Activated T-cell treated with anti-CD3 and anti-CD28 coated beads for 24 hours (primary cell): ENCODE data around the gene PPP6R3.
"Not testable (repeated sequence)": the region's sequence is repeated elsewhere in the genome, so short reads cannot be mapped to it uniquely, and the experiment has no call there.

Source experiments
- DNase-seq: peaks from one replicate; pipeline ENCODE4 v3.0.0-alpha.2; 2020; ENCODE audit warnings: low read depth

PPP6R3 gene

DNA sequence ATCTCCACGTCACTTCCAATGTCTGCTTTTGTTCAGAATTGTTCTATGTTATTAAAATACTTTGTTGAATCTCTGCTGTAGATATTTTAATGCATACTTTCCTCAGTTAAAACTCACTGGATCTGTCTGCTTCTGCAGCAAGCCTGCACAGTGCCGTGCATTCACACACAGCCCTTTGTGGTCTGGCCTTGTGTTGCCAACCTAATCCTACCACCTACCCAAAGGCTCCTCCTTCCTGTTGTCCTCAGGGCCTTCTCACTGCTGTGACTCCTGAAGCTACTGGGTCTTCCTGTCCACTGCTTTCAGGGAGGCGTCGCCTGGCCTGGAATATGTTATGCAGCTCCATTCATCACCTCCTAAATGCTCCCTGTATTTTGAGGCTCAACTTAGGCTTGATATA lies 67.0 kb downstream of the PPP6R3 start:
- no peak for DNase-seq

GRCh38 chr11:68528630-68529029 lies 68.1 kb downstream of the PPP6R3 start:
- DNase-seq, result no peak

GRCh38 chr11:68531129-68531693 lies 70.7 kb downstream of the PPP6R3 start:
- DNase-seq, result no peak

DNA sequence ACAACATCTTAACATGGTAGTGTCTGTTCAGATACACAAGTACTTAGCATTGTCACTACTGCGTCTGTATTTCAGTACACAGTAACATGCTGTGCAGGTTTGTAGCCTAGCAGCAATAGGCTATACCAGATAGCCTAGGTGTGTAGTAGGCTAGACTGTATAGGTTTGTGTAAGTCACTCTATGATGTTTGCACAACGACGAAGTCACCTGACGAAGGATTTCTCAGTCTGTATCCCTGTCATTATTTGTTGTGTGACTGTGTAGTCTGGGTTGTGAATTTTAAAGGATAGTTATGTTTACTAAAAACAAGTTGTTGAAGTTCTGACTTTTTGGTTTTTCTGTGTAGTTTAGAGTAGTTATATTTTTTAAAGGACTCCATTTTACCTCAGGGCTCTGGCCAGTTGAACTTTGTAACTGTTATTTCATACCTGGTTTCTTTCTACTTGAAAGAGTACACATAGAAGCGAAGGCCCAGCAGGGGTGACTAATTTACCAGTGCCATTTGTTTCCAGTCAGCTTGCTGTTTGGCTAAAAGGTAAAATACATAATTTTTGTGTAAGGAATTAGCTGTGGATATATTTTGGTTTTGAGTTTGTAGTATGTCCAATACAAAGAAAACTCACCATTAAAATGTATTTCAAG lies 72.3 kb downstream of the PPP6R3 start:
- DNase-seq, result no peak

DNA sequence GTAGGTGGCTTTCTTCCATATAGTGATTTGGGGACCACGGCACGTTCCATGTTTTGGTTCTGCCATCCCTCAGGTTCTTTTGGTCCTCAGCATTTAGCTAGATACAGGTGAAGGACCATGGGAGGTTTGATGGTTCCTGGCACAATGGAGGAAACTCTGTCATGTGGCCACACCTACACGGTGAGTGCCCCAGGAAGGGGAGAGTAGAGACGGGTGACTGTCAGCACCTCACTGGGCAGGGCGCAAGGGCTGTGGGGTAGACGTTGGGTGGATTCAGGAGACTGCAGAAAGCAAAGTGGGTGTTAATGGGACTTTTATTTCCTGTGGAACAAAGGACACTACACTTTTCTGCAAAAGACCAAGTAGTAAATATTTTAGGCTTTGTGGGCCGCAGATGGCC lies 73.4 kb downstream of the PPP6R3 start:
- no peak for DNase-seq

DNA sequence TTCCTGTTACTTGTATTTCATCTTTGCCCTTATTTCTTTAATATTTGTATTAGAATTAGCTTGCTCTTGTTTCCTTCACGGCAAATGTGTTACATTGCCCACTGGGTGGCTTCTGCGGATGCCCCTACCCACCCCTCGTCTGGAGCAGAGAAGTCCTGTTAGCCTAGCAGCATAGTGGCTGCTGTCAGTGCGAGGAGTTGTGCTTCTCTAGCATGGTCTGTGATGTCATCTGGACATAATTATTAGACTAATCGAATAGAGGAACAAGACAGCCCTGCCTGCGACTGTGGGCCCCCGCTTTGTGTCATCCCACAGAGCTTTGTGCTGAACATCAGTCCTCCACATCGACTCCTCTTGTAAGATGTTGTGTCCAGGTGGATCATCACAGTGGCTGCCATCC lies 74.5 kb downstream of the PPP6R3 start:
- DNase-seq, result no peak

GRCh38 chr11:68536706-68537105 lies 76.2 kb downstream of the PPP6R3 start:
- DNase-seq, result no peak

DNA sequence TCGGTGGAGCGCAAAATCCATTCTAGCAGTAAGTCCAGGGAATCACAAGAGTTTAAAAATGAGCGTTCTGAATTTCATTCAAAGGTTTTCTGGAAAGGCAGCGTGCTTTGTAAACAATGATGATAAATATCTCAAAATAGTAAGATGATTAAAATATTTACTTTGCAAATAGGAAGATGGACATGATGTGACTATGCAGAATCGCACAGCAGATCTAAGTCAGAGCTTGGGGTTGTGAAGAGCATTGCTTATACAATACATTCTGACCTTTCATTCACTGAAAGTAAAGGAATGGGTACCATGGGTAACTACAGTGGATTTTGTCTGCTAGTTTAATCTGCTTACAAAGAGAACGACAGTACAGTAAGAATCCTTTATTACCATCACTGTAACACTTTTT lies 77.5 kb downstream of the PPP6R3 start:
- no peak for DNase-seq

- no peak for DNase-seq
Observed at GRCh38 chr11:68539395-68539794, 78.8 kb downstream of the PPP6R3 start.

DNA sequence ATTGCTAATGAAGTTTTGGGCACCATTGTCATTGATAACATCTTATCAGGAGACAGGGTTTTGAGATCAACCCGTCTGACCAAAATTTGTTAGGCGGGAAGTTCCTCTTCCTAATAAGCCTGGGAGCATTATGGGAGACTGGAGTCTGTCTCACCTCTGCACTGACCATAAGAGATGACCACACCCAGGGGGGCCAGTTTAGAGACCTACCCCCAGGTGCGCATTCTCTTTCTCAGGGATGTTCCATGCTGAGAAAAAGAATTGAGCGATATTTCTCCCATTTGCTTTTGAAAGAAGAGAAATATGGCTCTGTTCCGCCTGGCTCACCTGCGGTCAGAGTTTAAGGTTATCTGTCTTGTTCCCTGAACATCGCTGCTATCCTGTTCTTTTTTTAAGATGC lies 80.0 kb downstream of the PPP6R3 start:
- DNase-seq, result not testable (repeated sequence)

- no peak for DNase-seq
Observed at GRCh38 chr11:68541116-68541515, 80.6 kb downstream of the PPP6R3 start.

- no peak for DNase-seq
Observed at GRCh38 chr11:68541991-68542390, 81.4 kb downstream of the PPP6R3 start.

- no peak for DNase-seq
Observed at GRCh38 chr11:68542617-68543016, 82.1 kb downstream of the PPP6R3 start.

DNA sequence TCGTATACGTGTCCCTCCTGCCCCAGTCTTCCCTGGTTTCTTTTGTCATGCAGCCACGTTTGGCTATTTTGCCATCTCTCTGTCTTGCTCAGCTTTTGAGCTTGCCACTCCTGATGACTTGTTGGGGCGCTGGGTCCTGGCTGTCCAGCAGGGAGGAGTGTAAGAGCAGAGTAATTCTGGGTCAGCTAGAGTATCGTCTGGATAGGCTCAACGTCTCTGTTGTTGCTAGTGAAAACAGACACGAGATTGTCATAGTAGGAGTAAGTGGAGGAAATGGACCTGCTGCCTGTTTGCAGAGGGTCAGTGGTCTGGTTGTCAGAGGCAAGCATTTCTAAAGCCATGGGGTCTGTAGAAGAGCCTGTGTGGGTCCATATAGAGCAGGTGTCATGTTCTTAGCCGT lies 83.0 kb downstream of the PPP6R3 start:
- no peak for DNase-seq

DNA sequence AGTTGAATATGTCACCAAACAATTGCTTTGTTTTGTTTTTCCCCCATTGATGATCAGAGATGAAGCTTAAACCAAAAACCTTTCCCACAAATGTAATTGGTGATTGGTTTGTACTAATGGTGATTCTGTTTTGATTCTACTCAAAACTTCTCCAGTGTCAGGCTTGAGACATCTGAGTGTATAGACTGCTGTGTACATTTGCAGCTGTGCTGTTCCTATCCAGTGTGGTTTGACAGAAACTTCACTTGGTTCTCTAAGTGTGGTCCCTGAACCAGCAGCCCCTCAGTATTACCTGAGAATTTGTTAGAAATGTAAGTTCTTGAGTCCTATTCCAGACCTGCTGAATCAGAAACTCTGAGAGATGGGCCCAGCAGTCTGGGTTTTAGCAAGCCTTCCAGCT lies 84.8 kb downstream of the PPP6R3 start:
- DNase-seq, result no peak

- DNase-seq, result no peak
Observed at GRCh38 chr11:68545796-68546195, 85.2 kb downstream of the PPP6R3 start.

- no peak for DNase-seq
Observed at GRCh38 chr11:68546555-68546954, 86.0 kb downstream of the PPP6R3 start.

DNA sequence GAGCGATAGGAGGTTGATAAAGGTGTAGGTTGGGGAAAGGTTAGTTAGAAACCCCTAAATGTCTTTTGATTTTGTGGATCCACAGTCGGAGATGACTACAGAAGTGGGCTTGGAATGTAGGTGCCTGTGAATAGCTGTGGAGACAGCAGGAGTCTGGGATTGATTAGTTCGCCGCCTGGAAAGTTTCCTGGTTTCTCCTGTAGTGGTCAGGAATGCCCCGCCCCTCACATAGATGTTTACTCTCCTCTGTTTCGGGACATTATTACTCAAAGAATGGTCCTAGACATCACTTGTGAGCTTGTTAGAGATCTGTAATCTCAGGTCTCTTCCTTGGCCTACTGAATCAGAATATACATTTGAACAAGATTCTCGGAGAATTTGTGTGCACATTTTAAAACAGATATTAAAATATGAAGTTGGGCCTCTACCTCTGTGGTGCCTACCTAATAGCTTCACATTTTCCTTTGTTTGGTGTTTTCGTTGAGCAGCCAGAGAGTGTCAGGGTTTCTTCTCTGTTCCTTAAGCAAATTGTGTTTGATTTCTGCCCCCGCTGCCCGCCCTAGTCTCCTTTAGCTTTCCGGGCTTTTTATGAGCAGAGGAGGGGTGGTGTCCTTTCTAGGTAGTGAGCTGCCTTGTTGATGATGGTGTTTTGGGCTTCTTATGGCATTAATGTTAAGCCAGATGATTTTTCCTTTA lies 89.4 kb downstream of the PPP6R3 start:
- DNase-seq, result no peak

DNA sequence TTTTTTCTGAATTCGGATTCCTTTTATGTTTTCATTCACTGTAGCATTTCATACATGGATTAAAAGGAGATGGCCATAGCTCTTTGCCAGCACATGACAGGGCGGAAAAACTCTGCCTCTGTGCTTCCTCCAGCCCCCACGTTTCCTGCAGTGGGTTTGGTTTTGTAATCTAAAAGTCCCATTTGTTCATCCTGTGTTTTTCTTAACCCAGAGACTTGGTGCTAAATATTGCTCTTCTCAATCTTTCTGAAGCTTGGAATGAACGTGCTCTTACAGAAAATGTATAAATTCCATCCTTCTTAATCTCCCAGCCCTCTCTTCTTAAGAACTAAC lies 89.9 kb downstream of the PPP6R3 start:
- no peak for DNase-seq

DNA sequence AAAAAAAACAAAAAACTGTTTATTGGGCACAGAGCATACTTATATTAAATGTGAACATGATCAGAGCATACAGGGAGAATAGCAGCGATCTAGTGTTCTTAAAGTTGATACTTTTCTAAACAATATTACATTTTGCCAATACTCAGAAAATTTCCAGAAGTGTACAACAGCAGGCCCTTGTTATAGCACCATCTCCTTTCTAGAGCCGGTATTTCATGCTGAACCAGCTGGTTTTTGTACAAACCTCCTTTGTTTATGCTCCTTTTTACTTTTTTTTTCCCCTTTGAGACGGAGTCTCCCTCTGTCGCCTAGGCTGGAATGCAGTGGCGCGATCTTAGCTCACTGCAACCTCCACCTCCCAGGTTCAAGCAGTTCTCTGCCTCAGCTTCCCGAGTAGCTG lies 90.7 kb downstream of the PPP6R3 start:
- no peak for DNase-seq

- DNase-seq, result no peak
Observed at GRCh38 chr11:68551777-68552176, 91.2 kb downstream of the PPP6R3 start.

DNA sequence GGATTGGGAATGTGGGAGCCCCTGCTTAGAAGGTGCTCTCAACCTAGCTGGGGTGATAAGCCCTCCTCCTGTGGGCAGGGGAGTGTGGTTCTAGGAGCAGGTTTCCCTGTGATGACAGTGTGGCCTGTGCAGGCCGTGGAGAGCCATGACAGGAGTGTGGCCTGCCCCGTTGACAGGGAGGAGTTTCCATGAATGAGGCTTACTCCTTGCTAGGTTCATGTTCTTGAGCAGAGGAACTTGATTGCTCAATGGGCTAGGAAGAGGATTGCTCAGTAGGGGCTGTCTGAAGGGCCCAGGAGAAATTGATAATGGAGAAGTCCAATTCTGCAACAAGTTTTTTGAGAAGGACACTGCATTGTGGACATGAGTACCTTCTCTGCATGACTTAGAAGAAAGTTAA lies 92.0 kb downstream of the PPP6R3 start:
- no peak for DNase-seq

- no peak for DNase-seq
Observed at GRCh38 chr11:68560216-68560615, 99.7 kb downstream of the PPP6R3 start.

DNA sequence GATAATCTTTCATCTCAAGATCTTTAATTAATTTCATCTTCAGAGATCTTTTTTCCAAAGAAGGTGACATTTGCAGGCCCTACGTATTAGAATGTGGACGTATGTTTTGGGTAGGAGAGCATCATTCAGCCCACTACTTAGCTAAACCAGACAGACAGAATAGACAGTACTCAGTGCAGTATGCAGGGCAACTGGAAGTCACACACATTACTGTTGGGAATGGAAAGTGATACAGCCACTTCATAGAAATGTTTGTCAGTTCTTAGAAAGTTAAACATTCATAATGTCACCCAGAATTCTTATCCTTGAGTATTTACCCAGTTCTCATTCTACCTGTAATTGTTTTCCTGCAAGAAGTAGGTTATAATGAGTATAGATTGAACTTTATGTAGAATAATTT lies 102.9 kb downstream of the PPP6R3 start:
- no peak for DNase-seq
